Measurements from ENCODE around the gene RALB. TPM values are rescaled to one million over a fixed set of nuclear protein-coding genes. Genes with fewer than 3 reads are reported as not detected.

The RALB gene
- total RNA-seq, 4 donors from 2014 or later: 35.5 to 56.6 (median 53.4) TPM

DNA sequence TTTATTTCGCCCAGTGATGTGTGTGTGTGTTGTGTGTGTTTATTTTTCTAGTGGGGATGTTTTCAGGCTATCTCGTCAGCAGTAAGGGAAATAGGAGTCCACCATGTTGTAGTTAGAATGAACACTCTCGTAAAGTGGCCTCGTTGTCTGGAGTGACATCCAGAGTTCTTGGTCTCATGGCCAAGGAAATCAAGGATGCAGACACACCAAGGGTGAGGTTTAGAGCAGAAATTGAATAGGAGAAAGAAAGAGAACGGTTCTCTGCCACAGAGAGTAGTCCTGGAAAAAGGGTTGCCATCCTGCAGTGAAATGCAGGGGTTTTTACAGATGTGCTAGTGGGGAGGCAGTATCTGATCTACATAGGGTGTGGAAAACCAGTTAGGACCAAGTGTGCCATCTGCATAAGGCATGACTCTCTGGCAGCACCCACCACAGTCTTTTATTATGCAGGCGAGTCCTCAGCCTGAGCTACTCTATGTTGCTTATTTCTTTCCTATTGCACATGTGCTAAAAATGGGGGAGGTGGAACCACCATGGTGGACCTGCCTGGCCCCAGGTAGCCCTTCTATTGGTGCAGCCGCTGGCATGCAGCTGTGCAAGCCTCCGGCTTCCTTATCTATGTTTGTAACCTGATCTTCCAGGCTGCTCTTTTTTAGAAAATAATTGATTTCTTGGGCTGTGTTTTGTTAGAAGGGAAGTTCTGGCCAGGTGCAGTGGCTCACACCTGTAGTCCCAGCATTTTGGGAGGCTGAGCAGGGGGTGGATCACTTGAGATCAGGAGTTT is 23.2 kb downstream of the RALB start:
- peaks cover 0 to 27% of the 10 kb centered on the region in 2 donors for H3K36me3 ChIP-seq
- TF ChIP-seq EP300 (IDR thresholded peaks at IDR 0.05) (no peak), POLR2AphosphoS5 (IDR thresholded peaks at IDR 0.05) (no peak), POLR2A (IDR thresholded peaks at IDR 0.05) (no peak), CTCF (IDR thresholded peaks at IDR 0.05) (no peak)
- H3K27ac ChIP-seq: no peak overlapping the region
- no peaks in the 10 kb centered on the region for H3K27me3 ChIP-seq
- WGBS, 2 donors (ENCODE audit: low coverage in 1 of 2): 92 to 100% methylated on average over 6 to 8 of the region's 8 CpGs
- no peaks in the 10 kb centered on the region for H3K4me1 ChIP-seq
- no peaks in the 10 kb centered on the region for H3K9me3 ChIP-seq
- ATAC-seq: no peak
- no peak overlapping the region for H3K4me3 ChIP-seq

- no peak overlapping the region for H3K27ac ChIP-seq
- no peak for ATAC-seq
These were observed 25.0 kb downstream of the RALB start for GRCh38 chr2:120277505-120278205.

DNA sequence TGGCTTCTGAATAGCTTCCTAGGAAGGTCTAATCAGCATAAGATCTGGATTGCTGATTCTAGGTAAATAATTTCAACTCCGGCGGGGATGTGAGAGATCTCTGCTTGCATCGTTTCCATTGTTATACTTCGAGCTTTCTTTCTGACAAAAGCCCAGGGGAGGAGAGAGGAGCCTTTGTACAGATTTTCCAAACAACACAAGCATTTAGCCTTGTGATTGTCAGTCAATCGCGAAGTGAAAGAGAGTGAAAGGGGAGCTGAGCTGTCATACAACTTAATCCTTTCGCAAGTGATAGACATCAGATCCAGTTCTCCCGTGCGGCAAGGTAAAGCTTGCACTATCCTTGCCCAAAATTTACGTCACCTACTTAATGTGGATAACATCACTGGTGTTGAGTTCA is 26.2 kb downstream of the RALB start:
- no peak for TF ChIP-seq POLR2A (IDR thresholded peaks at IDR 0.05)
- TF ChIP-seq EP300 (IDR thresholded peaks at IDR 0.05): no peak
- no peak for TF ChIP-seq CTCF (IDR thresholded peaks at IDR 0.05)
- no peak for TF ChIP-seq POLR2AphosphoS5 (IDR thresholded peaks at IDR 0.05)
- Histone ChIP-seq H3K27me3 (no peaks in the 10 kb centered on the region), H3K4me3 (no peak overlapping the region), H3K27ac (no peak overlapping the region), H3K9me3 (no peaks in the 10 kb centered on the region), H3K36me3 (peaks cover 0 to 34% of the 10 kb centered on the region in 2 donors), H3K4me1 (peaks cover 0 to 8% (median 0%) of the 10 kb centered on the region in 3 donors)
- no peak for ATAC-seq
- 87 to 91% methylated on average over 3 to 7 of the region's 10 CpGs for WGBS, 2 donors (ENCODE audit: low coverage in 1 of 2)

More at GRCh38 chr2:120277505-120278205, 25.0 kb downstream of the RALB start:
- Histone ChIP-seq H3K9me3 (no peaks in the 10 kb centered on the region), H3K36me3 (peaks cover 0 to 34% of the 10 kb centered on the region in 2 donors), H3K4me1 (no peaks in the 10 kb centered on the region), H3K4me3 (no peak overlapping the region), H3K27me3 (no peaks in the 10 kb centered on the region)
- TF ChIP-seq POLR2AphosphoS5 (IDR thresholded peaks at IDR 0.05) (no peak), EP300 (IDR thresholded peaks at IDR 0.05) (no peak), CTCF (IDR thresholded peaks at IDR 0.05) (no peak), POLR2A (IDR thresholded peaks at IDR 0.05) (no peak)
- 85% methylated on average over 19 of the region's 19 CpGs for WGBS, 2 donors (ENCODE audit: low coverage in 1 of 2)

GRCh38 chr2:120279708-120280107 is 27.1 kb downstream of the RALB start:
- Histone ChIP-seq H3K4me3 (no peak overlapping the region), H3K36me3 (peaks cover 0 to 34% of the 10 kb centered on the region in 2 donors), H3K27ac (no peak overlapping the region), H3K4me1 (peaks cover 0 to 9% (median 0%) of the 10 kb centered on the region in 3 donors), H3K9me3 (no peaks in the 10 kb centered on the region), H3K27me3 (no peaks in the 10 kb centered on the region)
- no peak for ATAC-seq
- 86 to 94% methylated on average over 5 to 11 of the region's 14 CpGs for WGBS, 2 donors (ENCODE audit: low coverage in 1 of 2)
- TF ChIP-seq CTCF (IDR thresholded peaks at IDR 0.05): no peak
- no peak for TF ChIP-seq POLR2A (IDR thresholded peaks at IDR 0.05)
